HG02870 (cell line): ENCODE measurements around the gene TCF7.
"Not testable (repeated sequence)": the region's sequence is repeated elsewhere in the genome, so short reads cannot be mapped to it uniquely, and the experiment has no call there.

Source experiments
- ATAC-seq: cut with Tn5 transposase; IDR thresholded peaks from one replicate; pipeline ENCODE4 v1.9.1; 2021; ENCODE audit warnings: mild to moderate bottlenecking, moderate library complexity; ENCODE audit not compliant: unreplicated experiment

Gene TCF7

DNA sequence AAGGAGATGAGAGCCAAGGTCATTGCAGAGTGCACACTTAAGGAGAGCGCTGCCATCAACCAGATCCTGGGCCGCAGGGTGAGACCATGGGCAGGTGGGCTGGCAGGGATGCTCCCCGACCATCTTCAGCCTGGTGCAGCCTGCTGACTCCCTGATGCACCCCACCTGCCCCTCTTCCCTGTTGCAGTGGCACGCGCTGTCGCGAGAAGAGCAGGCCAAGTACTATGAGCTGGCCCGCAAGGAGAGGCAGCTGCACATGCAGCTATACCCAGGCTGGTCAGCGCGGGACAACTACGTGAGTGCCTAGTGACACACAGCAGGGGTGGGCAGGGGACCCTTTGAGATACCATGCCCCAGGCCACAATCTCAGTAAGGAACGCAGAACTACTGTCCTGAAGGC is 28.3 kb downstream of the TCF7 start:
- no peak for ATAC-seq

DNA sequence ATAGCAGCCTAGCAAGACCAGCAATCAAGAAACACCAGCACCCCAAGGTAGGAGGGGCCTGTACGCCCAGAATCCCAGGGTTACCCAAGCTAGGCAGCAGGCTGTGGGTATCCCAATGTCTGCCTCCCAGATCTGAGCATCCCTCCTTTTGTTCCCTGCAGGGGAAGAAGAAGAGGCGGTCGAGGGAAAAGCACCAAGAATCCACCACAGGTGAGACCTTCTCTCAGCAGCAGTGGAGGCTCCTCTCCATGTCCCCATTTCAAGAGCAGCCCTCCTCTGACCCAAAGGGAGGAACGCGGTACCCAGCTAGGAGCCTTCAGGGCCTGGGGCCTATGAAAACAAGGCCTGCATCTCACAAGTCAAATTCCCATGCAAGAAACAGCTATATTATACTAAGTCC is 28.9 kb downstream of the TCF7 start:
- no peak for ATAC-seq

DNA sequence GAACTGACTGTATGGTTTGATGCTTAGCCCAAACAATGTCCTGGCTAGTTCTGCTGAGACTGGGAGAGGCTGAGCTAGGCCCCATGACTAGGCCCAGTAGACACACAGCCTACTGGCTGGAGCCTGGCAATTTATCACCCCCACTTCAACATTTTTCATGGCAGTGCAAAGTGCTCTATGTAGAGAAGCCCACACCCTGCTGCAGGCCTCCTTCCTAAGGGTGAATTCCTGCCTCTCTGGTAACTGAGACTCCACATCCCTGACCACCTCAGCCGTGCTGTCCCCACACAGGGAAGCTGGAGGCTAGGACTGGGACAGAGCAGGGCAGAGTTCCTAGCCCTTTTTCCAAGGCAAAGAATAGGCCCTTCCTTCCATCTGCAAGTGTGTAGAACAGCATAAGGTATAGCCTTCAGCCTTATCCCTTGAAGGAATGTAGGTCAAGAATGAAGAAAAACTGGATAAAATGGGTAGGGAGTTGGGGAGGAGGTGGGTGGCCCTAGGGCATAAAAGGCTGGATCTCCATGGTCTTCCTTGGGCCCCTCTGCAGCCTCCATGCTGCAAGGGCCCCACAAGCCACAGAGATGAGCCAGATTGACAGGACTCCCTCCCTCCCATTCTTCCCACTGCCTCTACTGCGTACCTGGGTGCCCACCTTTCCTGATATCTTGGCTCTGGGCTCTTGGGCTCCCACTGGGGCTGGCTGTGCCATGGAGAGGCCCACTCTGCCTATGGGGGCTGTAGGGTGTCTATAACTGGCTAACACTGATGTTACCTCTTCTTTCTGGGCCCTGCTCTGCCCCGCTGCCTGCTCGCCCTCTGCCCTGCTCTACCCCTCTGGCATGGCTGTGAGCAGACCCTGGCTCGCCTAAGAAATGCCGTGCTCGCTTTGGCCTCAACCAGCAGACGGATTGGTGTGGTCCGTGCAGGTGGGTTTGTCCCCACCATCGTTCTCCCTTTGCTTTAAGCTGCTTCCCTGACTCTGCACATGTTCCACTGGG is 29.8 kb downstream of the TCF7 start:
- no peak for ATAC-seq

DNA sequence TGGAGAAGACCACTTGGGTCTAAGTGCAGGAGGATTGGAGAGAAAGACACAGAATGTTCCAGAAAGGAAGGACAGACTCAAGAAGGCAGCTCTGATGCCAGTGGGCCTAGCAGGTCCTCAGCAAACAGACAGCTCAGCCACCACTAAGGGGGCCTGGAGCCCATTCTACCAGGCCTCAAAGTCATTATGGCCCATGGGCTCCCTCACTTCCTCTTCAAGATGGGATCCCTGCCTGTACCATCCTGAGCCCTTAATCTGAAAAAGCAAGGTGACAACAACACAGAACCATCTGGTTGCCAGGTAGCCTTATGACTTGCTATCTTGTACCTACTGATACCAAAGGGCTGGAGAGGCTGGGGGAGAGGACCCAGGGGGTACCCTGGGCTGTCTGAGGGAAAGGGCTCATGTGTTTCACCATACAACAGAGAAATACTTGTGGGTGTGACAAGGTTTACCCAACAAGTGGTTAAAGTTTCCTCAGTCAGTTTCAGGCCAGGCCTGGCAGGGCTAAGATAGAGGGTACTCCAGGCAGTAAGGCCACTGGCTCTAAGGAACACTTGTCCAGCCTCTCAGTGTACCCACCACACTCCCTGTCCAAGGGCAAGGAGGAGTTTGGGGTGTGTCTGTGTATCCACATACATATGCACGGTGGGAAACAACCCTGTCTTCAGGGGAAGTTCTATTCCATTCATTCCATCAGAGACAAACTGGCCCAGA is 30.7 kb downstream of the TCF7 start:
- no peak for ATAC-seq

DNA sequence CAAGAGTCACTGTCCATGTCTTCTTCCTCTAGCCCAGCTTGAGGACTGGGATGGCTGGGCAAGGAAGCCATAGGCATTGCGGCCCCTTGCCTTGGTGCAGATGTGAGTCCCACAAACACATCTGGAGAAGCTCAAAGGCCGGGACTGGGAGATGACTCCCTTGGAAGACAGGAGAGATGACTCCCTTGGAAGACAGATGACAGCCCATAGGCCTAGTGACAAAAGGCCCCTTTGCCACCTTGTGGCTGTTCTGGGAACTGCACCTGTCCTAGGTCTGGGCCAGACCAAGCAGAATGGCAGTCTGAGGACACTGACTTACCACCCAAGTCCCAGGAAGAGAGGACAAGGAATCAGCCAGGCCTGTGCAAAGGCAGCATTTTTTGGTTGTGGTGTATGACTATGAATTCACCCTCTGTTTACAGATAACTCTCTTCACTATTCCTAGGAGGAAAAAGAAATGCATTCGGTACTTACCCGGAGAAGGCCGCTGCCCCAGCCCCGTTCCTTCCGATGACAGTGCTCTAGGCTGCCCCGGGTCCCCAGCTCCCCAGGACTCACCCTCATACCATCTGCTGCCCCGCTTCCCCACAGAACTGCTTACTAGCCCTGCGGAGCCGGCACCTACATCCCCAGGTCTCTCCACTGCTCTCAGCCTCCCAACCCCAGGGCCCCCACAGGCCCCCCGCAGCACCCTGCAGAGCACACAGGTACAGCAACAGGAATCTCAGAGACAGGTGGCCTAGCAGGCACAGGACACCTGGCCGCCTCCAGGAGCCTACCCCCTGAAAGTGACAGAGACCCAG is 31.5 kb downstream of the TCF7 start:
- ATAC-seq, result peak; percentile 54

DNA sequence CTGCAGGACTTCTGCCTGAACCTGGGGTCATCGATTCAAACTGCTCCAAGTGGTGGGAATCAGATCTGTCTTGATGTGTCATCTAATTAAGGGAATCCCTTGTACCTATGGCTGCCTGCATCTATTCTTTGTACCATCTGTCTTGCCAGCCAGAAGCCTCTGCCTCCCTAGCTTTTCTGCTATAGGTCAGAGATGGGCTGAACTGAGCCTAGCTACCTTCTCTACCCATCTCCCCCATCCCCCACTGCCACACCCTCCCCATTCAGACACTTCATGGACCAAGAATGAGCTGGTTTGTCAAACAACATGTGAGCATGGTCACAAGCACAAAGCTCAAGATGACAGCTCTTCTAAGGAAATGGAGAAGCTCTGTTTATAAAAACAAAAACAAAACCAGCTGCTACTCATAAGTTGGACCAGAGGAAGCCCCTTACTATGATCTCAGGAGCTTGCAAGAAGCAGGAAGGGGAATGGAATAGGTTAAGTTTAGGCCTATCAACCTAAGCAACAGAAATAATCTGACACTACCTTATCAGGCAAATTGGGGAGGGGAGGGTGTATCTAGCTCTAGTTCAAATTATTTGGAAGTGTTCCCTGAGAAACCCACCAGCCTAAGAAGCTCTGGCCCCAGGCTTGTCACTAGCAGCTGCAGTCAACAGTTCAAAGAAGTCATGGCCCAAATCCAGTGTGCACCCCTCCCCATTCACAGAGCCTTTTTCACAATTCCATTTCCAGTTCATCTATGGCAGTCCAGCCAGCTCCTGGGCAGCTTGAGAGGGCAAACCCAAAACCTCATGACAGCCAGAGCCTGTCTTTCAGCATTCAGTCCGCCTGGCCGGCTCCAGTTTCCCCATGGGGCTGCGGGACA is 32.4 kb downstream of the TCF7 start:
- no peak for ATAC-seq

DNA sequence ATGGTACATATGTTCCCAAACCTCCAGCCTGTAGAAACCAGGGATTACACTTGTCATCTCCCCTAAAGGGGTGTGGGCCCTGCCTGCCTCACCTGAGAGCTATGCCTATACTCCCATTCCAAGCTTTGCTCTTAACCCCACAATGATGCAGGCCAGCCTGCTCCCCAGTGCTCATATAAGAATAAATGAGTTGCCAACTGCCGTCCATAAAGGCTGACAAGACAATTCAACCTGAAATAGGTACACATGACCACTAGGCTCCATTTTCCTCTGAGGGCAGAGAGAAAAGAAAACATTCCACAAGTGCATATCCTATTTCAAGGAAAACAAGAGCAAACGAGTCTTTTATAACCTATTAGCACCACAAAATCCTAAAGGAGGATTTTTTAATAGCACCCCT is 33.8 kb downstream of the TCF7 start:
- ATAC-seq, result no peak

DNA sequence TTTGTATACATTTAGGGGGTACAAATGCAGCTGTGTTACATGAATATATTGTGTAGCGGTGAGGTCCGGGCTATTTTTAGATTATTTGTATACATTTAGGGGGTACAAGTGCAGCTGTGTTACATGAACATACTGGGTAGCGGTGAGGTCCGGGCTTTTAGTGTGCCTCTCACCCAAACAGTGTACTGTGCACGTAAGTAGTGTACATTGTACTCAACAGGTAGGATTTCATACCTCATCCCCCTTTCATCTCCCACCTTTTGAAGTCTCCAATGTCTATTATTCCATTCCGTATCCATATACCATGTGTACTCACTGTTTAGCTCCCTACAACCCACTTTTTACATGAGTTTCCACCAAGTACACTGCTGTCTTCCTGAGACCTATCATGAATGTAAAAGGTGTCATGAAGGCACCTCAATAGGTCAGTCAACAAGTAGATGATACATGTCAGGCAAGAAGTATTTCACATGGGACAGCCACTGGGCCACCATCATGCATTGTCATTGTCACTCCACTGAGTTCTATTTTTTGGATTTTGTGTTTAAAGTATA is 34.6 kb downstream of the TCF7 start:
- no peak for ATAC-seq

DNA sequence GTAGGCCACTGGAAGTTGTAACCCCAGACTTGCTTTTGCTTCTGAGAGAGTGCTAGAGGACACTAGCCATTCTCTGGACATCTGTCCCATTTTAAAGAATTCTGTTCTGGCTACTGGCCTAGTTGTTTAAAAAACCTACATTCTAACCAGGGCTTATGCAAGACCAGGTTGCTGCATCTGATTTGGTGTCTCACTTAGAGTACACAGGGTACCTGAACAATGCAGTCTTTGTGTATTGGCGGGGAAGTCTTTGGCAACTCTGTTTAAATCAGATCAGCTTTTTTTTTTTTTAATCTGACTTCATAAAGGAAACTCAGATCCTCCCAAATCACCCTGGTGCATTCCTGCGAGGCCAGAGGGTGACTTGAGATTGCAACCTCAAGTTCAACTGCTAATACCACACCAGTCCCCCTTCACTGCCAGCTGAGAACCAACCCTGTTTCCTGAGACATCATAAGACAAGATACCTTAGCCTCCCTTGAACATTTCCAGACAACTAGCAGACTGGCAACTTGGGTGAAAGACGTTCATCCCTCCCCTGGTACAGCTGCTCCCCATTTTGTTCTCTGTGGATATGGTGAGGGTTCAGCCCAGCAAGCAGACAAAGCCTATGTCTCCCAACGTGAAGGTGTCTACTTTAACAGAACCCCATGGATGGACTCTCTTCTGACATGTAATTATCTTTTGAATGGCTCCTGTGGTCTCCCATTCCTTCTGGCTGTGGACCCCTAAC is 35.3 kb downstream of the TCF7 start:
- no peak for ATAC-seq

DNA sequence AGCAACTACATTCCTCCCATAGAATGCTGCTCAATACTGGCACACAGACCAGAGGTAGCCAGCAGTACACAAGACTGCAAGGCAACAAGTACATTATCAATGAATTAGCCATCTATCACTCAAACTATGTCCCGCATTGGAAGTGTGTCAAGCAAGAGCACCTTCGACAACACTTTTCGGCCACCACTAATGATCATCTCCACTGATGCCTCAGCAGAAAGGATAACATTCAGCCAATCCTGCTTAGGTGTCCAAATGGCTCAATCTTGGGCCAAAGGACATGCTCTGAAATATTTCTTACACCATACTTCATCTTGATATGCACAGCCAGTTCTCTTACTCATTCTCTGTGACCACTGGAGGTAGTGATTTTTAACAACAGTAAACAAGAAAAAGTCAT is 37.2 kb downstream of the TCF7 start:
- no peak for ATAC-seq

DNA sequence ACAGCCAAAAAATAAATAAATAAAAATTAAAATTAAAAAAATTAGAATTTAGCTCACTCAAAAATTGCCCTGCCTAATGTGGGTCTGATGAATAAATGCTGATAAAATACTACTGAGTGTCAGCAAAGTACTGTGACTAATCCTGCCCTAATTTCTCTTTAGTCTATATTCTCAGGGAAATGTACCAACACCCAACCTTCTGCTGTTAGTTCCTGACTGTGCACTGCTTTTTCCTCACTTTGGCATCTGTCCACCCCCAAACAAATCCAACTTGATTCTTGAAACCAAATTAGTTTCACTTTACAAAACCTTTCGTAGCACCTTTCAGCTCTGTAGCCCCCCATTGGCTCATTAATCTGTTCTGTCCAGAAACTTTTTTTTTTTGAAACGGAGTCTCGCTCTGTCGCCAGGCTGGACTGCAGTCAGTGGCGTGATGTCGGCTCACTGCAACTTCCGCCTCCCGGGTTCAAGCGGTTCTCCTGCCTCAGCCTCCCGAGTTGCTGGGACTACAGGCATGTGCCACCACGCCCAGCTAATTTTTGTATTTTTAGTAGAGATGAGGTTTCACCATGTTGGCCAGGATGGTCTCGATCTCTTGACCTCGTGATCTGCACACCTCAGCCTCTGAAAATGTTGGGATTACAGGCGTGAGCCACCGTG is 37.8 kb downstream of the TCF7 start:
- not testable (repeated sequence) for ATAC-seq

DNA sequence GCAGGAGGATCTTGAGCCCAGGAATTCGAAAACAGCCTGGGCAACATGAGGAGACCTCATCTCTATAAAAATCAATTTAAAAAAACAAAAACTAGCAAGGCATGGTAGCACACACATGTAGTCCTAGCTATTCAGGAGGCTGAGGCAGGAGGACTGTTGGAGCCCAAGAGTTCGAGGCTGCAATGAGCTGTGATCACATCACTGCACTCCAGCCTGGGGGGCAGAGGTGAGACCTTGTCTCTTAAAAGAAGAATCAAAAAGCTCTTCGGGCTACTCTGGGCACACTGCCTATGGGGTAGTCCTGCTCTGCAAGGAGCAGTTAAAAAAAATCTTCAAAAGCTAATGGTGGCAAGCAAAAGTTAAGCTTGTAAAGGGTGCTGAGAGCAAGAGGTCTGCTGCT is 38.8 kb downstream of the TCF7 start:
- ATAC-seq, result no peak

DNA sequence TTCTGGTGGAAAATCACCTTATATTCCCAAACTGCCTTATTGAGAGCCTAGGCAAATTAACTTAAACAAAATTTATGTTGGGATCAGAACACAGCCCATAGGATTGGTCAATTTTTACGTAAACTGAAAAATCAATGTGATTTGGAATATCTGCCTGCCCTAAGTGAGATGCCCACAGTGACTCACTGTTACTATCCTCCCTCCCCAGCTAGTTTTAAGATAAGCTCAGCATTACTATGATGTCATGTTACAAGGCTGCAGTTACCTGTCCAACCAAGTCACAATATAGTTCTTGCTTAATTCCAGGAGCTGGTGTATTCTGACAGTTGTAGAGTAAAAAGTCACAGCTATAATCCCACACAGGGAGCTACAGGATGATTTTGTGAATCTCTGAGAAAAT is 39.2 kb downstream of the TCF7 start:
- no peak for ATAC-seq

DNA sequence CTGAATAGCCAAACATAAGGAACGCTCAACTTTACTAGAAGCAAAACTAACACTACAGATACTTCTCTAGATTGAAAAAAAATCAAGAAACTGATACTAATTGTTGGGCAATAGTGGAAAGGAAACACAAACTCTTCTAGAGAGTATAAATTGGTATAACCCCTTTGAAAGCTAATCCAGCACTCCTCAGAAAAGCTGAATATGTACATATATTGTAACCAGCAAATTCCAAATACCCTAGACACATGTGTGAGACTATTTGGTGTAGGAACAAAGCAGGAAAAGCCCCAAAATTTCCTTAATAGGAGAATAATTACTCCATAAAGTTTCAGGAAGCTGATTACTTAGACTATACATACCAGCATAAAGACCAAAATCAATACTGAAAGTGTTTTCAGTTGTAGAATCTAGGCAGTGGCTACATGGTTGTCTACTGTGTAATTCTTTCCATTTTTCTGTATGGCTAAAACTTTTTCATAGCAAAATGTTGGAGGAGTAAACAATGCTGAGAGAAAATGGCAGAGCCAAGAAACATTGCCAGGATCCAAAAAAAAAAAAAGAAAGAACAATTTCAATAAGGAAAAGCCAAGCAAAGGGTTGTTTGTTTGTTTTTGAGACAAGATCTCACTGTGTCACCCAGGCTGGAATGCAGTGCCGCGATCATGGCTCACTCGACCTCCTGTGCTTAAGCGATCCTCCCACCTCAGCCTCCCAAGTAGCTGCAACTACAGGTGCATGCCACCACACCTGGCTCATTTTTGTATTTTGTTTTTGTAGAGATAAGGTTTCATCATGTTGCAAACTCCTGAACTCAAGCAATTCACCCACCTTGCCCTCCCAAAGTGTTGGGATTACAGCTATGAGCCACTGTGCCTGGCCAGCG is 47.3 kb downstream of the TCF7 start:
- no peak for ATAC-seq

DNA sequence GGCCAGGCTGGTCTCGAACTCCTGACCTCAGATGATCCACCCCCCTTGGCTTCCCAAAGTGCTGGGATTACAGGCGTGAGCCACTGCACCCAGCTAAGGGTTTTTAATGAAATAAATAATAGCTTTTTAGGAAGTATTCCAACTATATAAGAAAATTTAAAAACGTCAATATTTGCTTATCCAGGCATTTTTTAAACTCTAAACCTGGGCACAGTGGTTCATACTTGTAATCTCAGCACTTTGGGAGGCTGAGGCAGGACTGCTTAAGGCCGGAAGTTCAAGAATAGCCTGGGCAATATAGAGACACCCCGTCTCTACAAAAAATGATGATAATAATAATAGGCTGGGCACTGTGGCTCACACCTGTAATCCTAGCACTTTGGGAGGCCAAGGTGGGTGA is 48.1 kb downstream of the TCF7 start:
- no peak for ATAC-seq

DNA sequence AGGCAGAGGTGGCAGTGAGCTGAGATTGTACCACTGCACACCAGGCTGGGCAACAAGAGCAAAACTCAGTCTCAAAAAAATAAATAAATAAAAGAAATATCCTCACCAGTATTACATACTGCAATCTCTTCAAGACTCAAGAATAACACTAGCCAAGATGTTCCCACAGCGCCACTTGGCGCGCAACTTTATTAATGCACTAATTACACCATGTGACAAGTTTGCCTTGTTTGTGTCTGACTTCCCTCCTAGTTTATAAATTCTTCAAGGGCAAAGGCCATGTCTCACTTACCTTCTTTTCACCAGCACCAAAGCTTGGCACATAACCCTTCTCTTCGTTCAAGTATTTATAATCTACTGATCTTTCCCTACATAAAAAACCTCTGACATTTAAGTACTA is 57.5 kb downstream of the TCF7 start:
- no peak for ATAC-seq

DNA sequence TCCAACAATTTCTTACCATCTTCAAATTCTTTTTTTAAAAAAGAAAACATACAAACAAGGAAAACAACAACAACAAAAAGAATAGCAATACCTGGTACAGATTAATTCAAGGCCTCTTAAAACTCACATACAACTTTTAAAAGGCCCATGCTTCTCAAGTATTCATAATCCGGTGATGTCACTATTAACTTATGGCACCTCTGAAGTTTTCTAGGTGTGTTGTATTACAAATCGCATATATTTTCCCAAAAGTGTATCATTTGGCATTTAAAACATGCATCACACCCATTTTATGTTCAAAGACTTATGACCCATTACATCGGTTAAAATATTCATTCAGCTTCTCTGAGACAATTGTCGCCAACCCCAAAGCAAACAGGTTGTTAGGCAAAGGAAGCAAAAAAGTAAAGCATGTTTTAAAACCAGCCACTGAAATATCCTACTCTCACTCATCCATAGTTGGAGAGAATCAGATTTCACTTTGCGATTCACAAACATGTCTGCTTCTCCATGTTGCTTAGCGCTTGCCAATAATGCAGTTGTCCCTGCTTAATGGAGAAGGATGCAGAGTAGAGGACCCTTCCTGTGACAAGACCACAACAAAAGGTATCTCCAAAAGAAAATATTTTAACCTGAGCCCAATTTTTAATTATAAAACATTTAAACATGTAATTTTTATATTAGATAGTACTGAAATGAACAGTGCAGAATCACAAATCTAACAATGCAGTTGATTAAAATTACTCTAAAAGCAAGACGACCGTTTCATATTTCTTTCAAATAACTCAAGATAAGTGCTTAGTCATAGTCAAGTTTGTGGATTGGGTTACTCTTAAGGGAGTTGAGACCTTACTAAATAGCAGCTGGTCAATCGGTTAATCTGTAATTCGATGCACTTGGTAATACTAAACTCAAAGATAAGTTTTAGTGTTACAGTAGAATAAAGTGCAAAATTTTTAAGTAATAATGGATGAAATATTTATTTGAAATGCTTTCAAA is 60.7 kb downstream of the TCF7 start:
- no peak for ATAC-seq
